Endothelial cell of umbilical vein (primary cell): Measurements from ENCODE around the gene RPL12. TPM values are rescaled to one million over a fixed set of nuclear protein-coding genes. Genes with fewer than 3 reads are reported as not detected.

Experiments
- BruUV-seq: library from RNA; stranded (reverse); fragments of 400-500 nt; replicated peaks from 2 replicates; lab custom pipeline; 2021; lab: Mats Ljungman, UMichigan
- CTCF ChIA-PET: fragments of 300-600, 350-600 bp; sonication (Branson Sonifier 250); formaldehyde crosslinking; loops from one replicate; lab custom pipeline; 2021; ENCODE audit warnings: antibody characterized with exemption, inconsistent platforms; lab: Charles Lee
- POLR2A ChIA-PET: fragments of 300-600, 350-600 bp; sonication (Branson Sonifier 250); formaldehyde crosslinking; loops from one replicate; lab custom pipeline; 2021; ENCODE audit warnings: antibody characterized with exemption, inconsistent platforms; lab: Charles Lee
- DNase-seq: peaks from one replicate; pipeline ENCODE4 v3.0.0-alpha.2; 2011; ENCODE audit warnings: low read depth, low spot score
- FAIRE-seq: peaks from 2 replicates; lab custom pipeline; 2011; peaks lifted over from hg19 to GRCh38; lab: Jason Lieb, UNC
- H2AFZ ChIP-seq: 2 replicates; pipeline ENCODE4 v1.6.0; 2012; ENCODE audit warnings: low read depth, low read length, control low read depth, inconsistent platforms
- H3K27ac ChIP-seq: 2 replicates; pipeline ENCODE4 v1.5.1; 2011; ENCODE audit warnings: low read depth, mild to moderate bottlenecking, control low read depth, low read length, moderate library complexity; ENCODE audit not compliant: insufficient read depth
- H3K27me3 ChIP-seq, 2 experiments: 2 replicates each; pipeline versions ENCODE4 v1.6.0 to v1.6.1; 2011; ENCODE audit warnings: low read length in 2 of 2, mixed read lengths in 1 of 2; ENCODE audit not compliant: control insufficient read depth in 2 of 2, insufficient read depth in 2 of 2
- H3K36me3 ChIP-seq, 2 experiments: 2 replicates in 1 of 2; 3 replicates in 1 of 2; pipeline ENCODE4 v1.5.1; 2011; ENCODE audit warnings: low read length in 2 of 2, mild to moderate bottlenecking in 1 of 2, moderate library complexity in 1 of 2; ENCODE audit not compliant: control insufficient read depth in 2 of 2, insufficient read depth in 2 of 2; ENCODE audit errors: extremely low read depth in 1 of 2
- H3K4me1 ChIP-seq: 3 replicates; pipeline ENCODE4 v1.5.1; 2011; ENCODE audit warnings: mild to moderate bottlenecking, low read length; ENCODE audit not compliant: control insufficient read depth, insufficient read depth; ENCODE audit errors: extremely low read depth
- H3K4me2 ChIP-seq: 2 replicates; pipeline ENCODE4 v1.6.1; 2011; ENCODE audit warnings: low read length, control low read depth, mixed read lengths; ENCODE audit not compliant: insufficient read depth
- H3K4me3 ChIP-seq, 3 experiments: fragments of 200-600 bp in 1 of 3; sonication (generic), shearing (Covaris generic) in 1 of 3; replicated peaks in 1 of 3; 2 replicates each; pipeline ENCODE4 v1.5.1; 2011 to 2016; ENCODE audit warnings: control low read depth in 3 of 3, low read length in 3 of 3, mild to moderate bottlenecking in 2 of 3, inconsistent platforms in 1 of 3, low read depth in 1 of 3, moderate library complexity in 1 of 3; ENCODE audit not compliant: insufficient read depth in 1 of 3
- H3K79me2 ChIP-seq: 2 replicates; pipeline ENCODE4 v1.6.0; 2012; ENCODE audit warnings: low read length, inconsistent platforms; ENCODE audit not compliant: control insufficient read depth, insufficient read depth
- H3K9ac ChIP-seq: replicated peaks from 2 replicates; pipeline ENCODE3; 2011; ENCODE audit warnings: low read length, control low read depth; ENCODE audit not compliant: insufficient read depth; ENCODE audit errors: extremely low read depth
- H3K9me1 ChIP-seq: replicated peaks from 3 replicates; pipeline ENCODE4 v1.6.0; 2011; ENCODE audit warnings: mild to moderate bottlenecking, low read length; ENCODE audit not compliant: control insufficient read depth, insufficient read depth; ENCODE audit errors: extremely low read depth
- H3K9me3 ChIP-seq: replicated peaks from 2 replicates; pipeline ENCODE4 v1.5.1; 2012; ENCODE audit warnings: low read length, inconsistent platforms; ENCODE audit not compliant: control insufficient read depth, insufficient read depth
- H4K20me1 ChIP-seq: replicated peaks from 2 replicates; pipeline ENCODE3; 2011; ENCODE audit warnings: mild to moderate bottlenecking, low read length; ENCODE audit not compliant: control insufficient read depth, insufficient read depth; ENCODE audit errors: extremely low read depth
- EZH2 ChIP-seq: IDR thresholded peaks from 2 replicates; pipeline ENCODE4 v1.6.1; 2012; ENCODE audit warnings: borderline replicate concordance, low read depth, mild to moderate bottlenecking, moderate library complexity, low read length, inconsistent platforms; ENCODE audit not compliant: severe bottlenecking
- FOS ChIP-seq: IDR thresholded peaks from 2 replicates; pipeline ENCODE4 v1.6.1; 2011; ENCODE audit warnings: mild to moderate bottlenecking, low read length, moderate library complexity, borderline replicate concordance; ENCODE audit not compliant: insufficient read depth
- GATA2 ChIP-seq: IDR thresholded peaks from 2 replicates; pipeline ENCODE4 v1.7.0; 2011; ENCODE audit warnings: low read depth, mild to moderate bottlenecking, moderate library complexity, mixed read lengths, low read length; ENCODE audit not compliant: insufficient read length, insufficient read depth
- JUN ChIP-seq: IDR thresholded peaks from 2 replicates; pipeline ENCODE4 v1.6.1; 2011; ENCODE audit warnings: borderline replicate concordance, low read depth; ENCODE audit not compliant: insufficient read length, insufficient read depth
- MYC ChIP-seq: IDR thresholded peaks from one replicate; pipeline ENCODE4 v1.6.1; 2011; ENCODE audit warnings: mild to moderate bottlenecking, low read depth, low read length
- POLR2A ChIP-seq: IDR thresholded peaks from 2 replicates; pipeline ENCODE4 v1.6.1; 2012; ENCODE audit warnings: low read depth, mild to moderate bottlenecking, control low read depth, low read length
- POLR2AphosphoS5 ChIP-seq: IDR thresholded peaks from 2 replicates; pipeline ENCODE4 v1.6.1; 2012; ENCODE audit warnings: low read depth, mild to moderate bottlenecking, control low read depth, low read length, moderate library complexity; ENCODE audit not compliant: insufficient read depth
- dilution Hi-C: fragments of 300-500 bp; cut with MboI; formaldehyde crosslinking; loops from one replicate; pipeline ENCODE4 v1.15.0; 2019; ENCODE audit warnings: low sequenced_read_pairs; ENCODE audit not compliant: extremely low pct_ligation_motif_present
- intact Hi-C: fragments of 100-400 bp; cut with micrococcal nuclease; formaldehyde crosslinking; loops from one replicate; pipeline ENCODE4 v1.10.0; 2022
- polyA plus RNA-seq, 4 experiments: library from polyadenylated mRNA; depleted of rRNA in 3 of 4; stranded (reverse) in 3 of 4; unstranded in 1 of 4; fragments of >200 nt; gene quantifications; 2 replicates each; pipeline versions ENCODE4 v1.2.1 to v1.2.3, GENCODE V29; 2011 to 2012; ENCODE audit warnings: missing spikeins in 1 of 4
- total RNA-seq: library from RNA; stranded (reverse); gene quantifications from 2 replicates; pipeline ENCODE4 v1.2.3, GENCODE V29; 2021
- TF ChIP-seq, protein P1 (sequence below), 2 donors: IDR thresholded peaks; 1 replicate in 1 of 2; 2 replicates in 1 of 2; pipeline ENCODE4 v1.5.1; 2011; ENCODE audit warnings: low read length in 2 of 2, mild to moderate bottlenecking in 2 of 2, moderate library complexity in 2 of 2, control low read depth in 1 of 2, inconsistent platforms in 1 of 2, low read depth in 1 of 2; ENCODE audit not compliant: insufficient read depth in 1 of 2; ENCODE audit errors: extremely low read depth in 1 of 2
- TF ChIP-seq, protein P2 (sequence below): IDR thresholded peaks from 2 replicates; pipeline ENCODE4 v1.6.1; 2011; ENCODE audit not compliant: insufficient read depth, insufficient read length

RPL12 gene
- total and polyA plus RNA-seq, 2 donors (not counting 3 experiments of a cell fraction or from before 2014, with no cell fraction given), result 1,231 to 3,007 TPM

DNA sequence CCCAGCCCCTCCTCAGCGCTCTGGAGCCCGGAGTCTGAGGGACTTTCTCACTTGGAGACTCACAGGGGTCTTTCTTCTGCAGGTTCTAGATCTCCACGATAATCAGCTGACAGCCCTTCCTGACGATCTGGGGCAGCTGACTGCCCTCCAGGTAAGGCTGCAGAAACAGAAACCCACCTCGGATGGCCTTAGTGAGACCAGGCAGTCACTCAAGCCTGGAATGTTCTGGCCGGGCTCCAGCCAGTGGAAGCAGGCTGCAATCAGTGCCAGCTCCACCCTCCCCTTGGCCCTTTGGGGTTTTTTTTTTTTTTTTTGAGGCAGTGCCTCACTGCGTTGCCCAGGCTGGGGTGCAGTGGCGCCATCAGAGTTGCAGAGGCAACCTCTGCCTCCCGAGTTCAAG lies 7.7 kb upstream of the RPL12 start:
- intact Hi-C loops, result no loop called here

More for the DNA sequence above, 7.7 kb upstream of the RPL12 start:
- Histone ChIP-seq H3K4me1 (no peaks in the 10 kb centered on the region), H3K27ac (no peak overlapping the region), H3K9ac (no peak overlapping the region), H3K9me1 (no peaks in the 10 kb centered on the region), H3K79me2 (no peaks in the 10 kb centered on the region), H3K9me3 (no peaks in the 10 kb centered on the region), H3K4me2 (no peak overlapping the region), H4K20me1 (no peaks in the 10 kb centered on the region), H2AFZ (no peak overlapping the region), H3K27me3 (no peaks in the 10 kb centered on the region), H3K36me3 (peaks cover 0 to 26% of the 10 kb centered on the region in 2 experiments), H3K4me3 (no peak overlapping the region)
- BruUV-seq, result no TSS peak
- DNase-seq (no peak), FAIRE-seq (no peak)
- ChIA-PET CTCF (interaction anchor here (0.7 to 2.1 kb wide), 2 partner anchors 233 to 276 kb away, joined by 3 to 7 read pairs; partner anchors contain the start of gene TOR2A), POLR2A (no interaction called here)
- dilution Hi-C loops, result no loop called here
- TF ChIP-seq FOS (no peak), GATA2 (no peak), POLR2A (no peak), JUN (no peak), EZH2 (no peak), MYC (no peak), POLR2AphosphoS5 (no peak)
- TF ChIP-seq, protein P1, sequence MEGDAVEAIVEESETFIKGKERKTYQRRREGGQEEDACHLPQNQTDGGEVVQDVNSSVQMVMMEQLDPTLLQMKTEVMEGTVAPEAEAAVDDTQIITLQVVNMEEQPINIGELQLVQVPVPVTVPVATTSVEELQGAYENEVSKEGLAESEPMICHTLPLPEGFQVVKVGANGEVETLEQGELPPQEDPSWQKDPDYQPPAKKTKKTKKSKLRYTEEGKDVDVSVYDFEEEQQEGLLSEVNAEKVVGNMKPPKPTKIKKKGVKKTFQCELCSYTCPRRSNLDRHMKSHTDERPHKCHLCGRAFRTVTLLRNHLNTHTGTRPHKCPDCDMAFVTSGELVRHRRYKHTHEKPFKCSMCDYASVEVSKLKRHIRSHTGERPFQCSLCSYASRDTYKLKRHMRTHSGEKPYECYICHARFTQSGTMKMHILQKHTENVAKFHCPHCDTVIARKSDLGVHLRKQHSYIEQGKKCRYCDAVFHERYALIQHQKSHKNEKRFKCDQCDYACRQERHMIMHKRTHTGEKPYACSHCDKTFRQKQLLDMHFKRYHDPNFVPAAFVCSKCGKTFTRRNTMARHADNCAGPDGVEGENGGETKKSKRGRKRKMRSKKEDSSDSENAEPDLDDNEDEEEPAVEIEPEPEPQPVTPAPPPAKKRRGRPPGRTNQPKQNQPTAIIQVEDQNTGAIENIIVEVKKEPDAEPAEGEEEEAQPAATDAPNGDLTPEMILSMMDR (IDR thresholded peaks at IDR 0.05; ENCODE audit: extremely low read depth in 1 of 2, insufficient read depth in 1 of 2, low read depth in 1 of 2, low read length in 2 of 2), result no peak
- TF ChIP-seq, protein P2, sequence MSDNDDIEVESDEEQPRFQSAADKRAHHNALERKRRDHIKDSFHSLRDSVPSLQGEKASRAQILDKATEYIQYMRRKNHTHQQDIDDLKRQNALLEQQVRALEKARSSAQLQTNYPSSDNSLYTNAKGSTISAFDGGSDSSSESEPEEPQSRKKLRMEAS, result no peak
